Measurements from ENCODE around the gene SMS.

SMS gene

DNA sequence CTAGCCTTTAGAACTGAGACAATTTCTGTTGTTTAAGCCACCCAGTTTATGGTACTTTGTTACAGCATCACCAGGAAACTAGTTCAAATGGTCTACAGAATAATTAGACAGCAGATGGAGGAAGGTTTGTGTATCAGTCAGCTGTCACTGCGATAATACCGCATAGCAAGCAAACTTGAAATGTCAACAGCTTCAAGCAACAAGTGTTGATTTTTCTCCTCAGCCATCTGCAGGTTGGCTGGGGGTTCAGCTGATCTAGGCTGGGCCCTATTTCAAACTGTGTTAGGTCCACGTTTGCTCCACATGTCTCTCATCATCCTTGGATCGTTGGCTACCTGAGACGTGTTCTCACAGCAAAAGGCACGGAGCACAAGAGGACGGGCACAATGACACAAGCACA, 72.4 kb downstream of the SMS start:
- no peak for TF ChIP-seq CTCF (conservative IDR thresholded peaks at IDR 0.05; ENCODE audit: low read depth, low read length)
- no peaks in the 10 kb centered on the region for H4K20me1 ChIP-seq (ENCODE audit: insufficient read depth)
- no peak overlapping the region for H3K27ac ChIP-seq
- H3K36me3 ChIP-seq (ENCODE audit: insufficient read depth) = no peaks in the 10 kb centered on the region
- no peak overlapping the region for H3K4me2 ChIP-seq
- H3K4me3 ChIP-seq (IDR thresholded peaks at IDR 0.05; ENCODE audit: insufficient read depth, low read depth, low read length) = no peak overlapping the region
- no peaks in the 10 kb centered on the region for H3K79me2 ChIP-seq (ENCODE audit: insufficient read depth, low read depth)
- no peaks in the 10 kb centered on the region for H3K4me1 ChIP-seq (ENCODE audit: low read depth, poor library complexity, severe bottlenecking)
- no peaks in the 10 kb centered on the region for H3K27me3 ChIP-seq (ENCODE audit: insufficient read depth, low read depth)
- H3K9ac ChIP-seq = no peak overlapping the region
- no peak overlapping the region for H2AFZ ChIP-seq (ENCODE audit: low read depth)

DNA sequence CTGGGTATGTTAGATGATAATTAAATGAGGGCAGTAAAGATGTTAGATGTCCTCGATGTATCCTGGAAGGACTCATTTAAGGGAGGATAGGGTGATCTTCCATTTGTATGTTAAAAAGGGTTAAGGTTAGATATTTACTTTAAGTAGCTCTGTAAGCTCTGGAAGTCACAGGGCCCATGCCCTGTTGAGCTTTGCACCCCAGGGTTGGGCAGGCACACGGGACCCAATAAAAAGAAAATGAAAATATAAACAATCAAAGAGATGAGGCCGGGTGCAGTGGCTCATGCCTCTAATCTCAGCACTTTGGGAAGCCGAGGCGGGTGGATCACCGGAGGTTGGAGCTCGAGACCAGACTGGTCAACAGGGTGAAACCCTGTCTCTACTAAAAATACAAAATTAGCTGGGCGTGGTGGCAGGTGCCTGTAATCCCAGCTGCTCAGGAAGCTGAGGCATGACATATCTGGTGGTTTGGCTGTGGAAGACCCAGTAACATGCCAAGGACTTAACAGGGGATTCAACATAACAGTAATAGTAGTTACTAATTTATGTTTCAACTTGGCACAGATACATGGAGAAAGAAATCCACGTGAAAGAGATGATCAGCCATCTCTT, 74.7 kb downstream of the SMS start:
- H3K4me2 ChIP-seq = no peak overlapping the region
- no peaks in the 10 kb centered on the region for H3K4me1 ChIP-seq (ENCODE audit: low read depth, poor library complexity, severe bottlenecking)
- no peak overlapping the region for H3K4me3 ChIP-seq (IDR thresholded peaks at IDR 0.05; ENCODE audit: insufficient read depth, low read depth, low read length)
- H3K27me3 ChIP-seq (ENCODE audit: insufficient read depth, low read depth) = no peaks in the 10 kb centered on the region
- no peaks in the 10 kb centered on the region for H3K79me2 ChIP-seq (ENCODE audit: insufficient read depth, low read depth)
- no peak overlapping the region for H2AFZ ChIP-seq (ENCODE audit: low read depth)
- no peak for TF ChIP-seq CTCF (conservative IDR thresholded peaks at IDR 0.05; ENCODE audit: low read depth, low read length)
- no peak overlapping the region for H3K27ac ChIP-seq
- H4K20me1 ChIP-seq (ENCODE audit: insufficient read depth) = no peaks in the 10 kb centered on the region
- no peak overlapping the region for H3K9ac ChIP-seq
- H3K36me3 ChIP-seq (ENCODE audit: insufficient read depth) = no peaks in the 10 kb centered on the region

DNA sequence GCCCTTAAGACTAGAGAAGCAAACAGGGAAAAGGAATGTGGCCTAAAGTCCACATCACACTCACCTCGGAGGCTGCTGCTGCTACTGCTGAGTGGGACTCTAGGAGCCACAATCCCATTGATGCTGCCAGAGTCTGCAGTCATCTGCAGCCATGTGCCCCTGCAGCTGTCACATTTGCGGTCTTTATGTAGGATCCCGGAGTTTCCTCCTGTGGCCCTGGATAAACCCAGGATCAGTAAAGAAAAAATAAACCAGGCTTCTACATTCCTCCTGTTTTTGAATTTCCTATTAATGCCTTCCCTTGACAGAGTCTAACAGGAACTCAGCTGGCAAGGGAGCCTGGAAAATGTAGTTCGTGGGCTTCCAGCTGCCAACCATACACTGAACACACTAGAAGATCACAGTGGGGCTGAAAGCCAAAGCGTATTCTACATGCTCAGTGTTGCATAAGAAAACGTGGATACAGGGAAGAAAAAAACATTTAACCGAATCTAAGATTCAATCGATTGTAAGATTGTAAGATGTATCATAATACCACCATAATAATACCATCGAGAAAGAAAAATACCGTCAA, 81.3 kb downstream of the SMS start:
- no peak overlapping the region for H3K27ac ChIP-seq
- H3K4me3 ChIP-seq (IDR thresholded peaks at IDR 0.05; ENCODE audit: insufficient read depth, low read depth, low read length) = no peak overlapping the region
- no peak overlapping the region for H3K9ac ChIP-seq
- H3K4me1 ChIP-seq (ENCODE audit: low read depth, poor library complexity, severe bottlenecking) = no peaks in the 10 kb centered on the region
- no peak overlapping the region for H2AFZ ChIP-seq (ENCODE audit: low read depth)
- no peaks in the 10 kb centered on the region for H3K79me2 ChIP-seq (ENCODE audit: insufficient read depth, low read depth)
- no peaks in the 10 kb centered on the region for H3K36me3 ChIP-seq (ENCODE audit: insufficient read depth)
- no peak for TF ChIP-seq CTCF (conservative IDR thresholded peaks at IDR 0.05; ENCODE audit: low read depth, low read length)
- H3K27me3 ChIP-seq (ENCODE audit: insufficient read depth, low read depth) = no peaks in the 10 kb centered on the region
- no peaks in the 10 kb centered on the region for H4K20me1 ChIP-seq (ENCODE audit: insufficient read depth)
- no peak overlapping the region for H3K4me2 ChIP-seq

DNA sequence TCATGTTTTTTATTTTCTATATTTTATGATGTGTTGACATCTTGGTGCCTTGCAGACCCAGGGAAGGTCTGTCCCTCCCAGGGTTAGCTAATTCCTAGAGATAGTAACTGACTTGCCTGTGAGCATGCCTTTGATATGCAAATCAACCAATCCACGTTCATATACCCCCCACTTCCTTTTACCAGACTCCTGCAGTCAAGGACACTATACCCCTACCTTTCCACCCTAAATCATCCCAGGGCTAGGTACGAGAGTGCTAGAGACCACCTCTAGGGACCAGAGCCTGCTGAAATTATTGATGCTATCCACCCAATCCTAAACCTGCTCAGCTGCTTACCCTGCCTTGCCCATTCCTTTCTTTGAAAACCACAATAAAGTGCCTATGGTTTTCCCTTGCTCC, 84.1 kb downstream of the SMS start:
- H3K27ac ChIP-seq = no peak overlapping the region
- H3K79me2 ChIP-seq (ENCODE audit: insufficient read depth, low read depth) = no peaks in the 10 kb centered on the region
- no peak overlapping the region for H3K9ac ChIP-seq
- H3K4me1 ChIP-seq (ENCODE audit: low read depth, poor library complexity, severe bottlenecking) = no peaks in the 10 kb centered on the region
- no peaks in the 10 kb centered on the region for H3K27me3 ChIP-seq (ENCODE audit: insufficient read depth, low read depth)
- H3K4me3 ChIP-seq (IDR thresholded peaks at IDR 0.05; ENCODE audit: insufficient read depth, low read depth, low read length) = no peak overlapping the region
- TF ChIP-seq CTCF (conservative IDR thresholded peaks at IDR 0.05; ENCODE audit: low read depth, low read length) = no peak
- H3K36me3 ChIP-seq (ENCODE audit: insufficient read depth) = no peaks in the 10 kb centered on the region
- H2AFZ ChIP-seq (ENCODE audit: low read depth) = no peak overlapping the region
- no peaks in the 10 kb centered on the region for H4K20me1 ChIP-seq (ENCODE audit: insufficient read depth)
- no peak overlapping the region for H3K4me2 ChIP-seq
